HL-60 (cell line): Measurements from ENCODE around the gene KCNT1.

Experiments
- CTCF ChIP-seq: IDR thresholded peaks from one replicate; pipeline ENCODE4 v1.5.1; 2011; ENCODE audit warnings: low read length, control low read depth, inconsistent platforms; ENCODE audit not compliant: insufficient read depth
- GABPA ChIP-seq: IDR thresholded peaks from 2 replicates; pipeline ENCODE4 v1.6.1; 2012; ENCODE audit warnings: low read depth
- POLR2AphosphoS5 ChIP-seq: IDR thresholded peaks from 2 replicates; pipeline ENCODE4 v1.6.1; 2012; ENCODE audit warnings: low read depth

- TF ChIP-seq POLR2AphosphoS5 (no peak), GABPA (no peak), CTCF (no peak)
Observed at GRCh38 chr9:135789838-135790291, 87.9 kb downstream of the KCNT1 start.
